Fibroblast of lung (primary cell): ENCODE results near the gene TMEM98. TPM values are rescaled to one million over a fixed set of nuclear protein-coding genes. Genes with fewer than 3 reads are reported as not detected.

Experiments
- DNase-seq, 2 donors: peaks; one replicate each; pipeline versions ENCODE4 v3.0.0 to v3.0.0-alpha.2; 2010; ENCODE audit warnings: low read depth in 2 of 2
- H2AFZ ChIP-seq: 2 replicates; pipeline ENCODE4 v1.5.1; 2012; ENCODE audit warnings: low read length, control low read depth, inconsistent platforms
- H3K27ac ChIP-seq: 2 replicates; pipeline ENCODE4 v1.5.1; 2011; ENCODE audit warnings: low read length, control low read depth; ENCODE audit not compliant: insufficient read depth
- H3K27me3 ChIP-seq: 2 replicates; pipeline ENCODE4 v1.5.1; 2011; ENCODE audit warnings: mild to moderate bottlenecking, low read length; ENCODE audit not compliant: control insufficient read depth, insufficient read depth
- H3K36me3 ChIP-seq: 2 replicates; pipeline ENCODE4 v1.5.1; 2011; ENCODE audit warnings: low read length; ENCODE audit not compliant: control insufficient read depth, insufficient read depth
- H3K4me1 ChIP-seq: 2 replicates; pipeline ENCODE4 v1.5.1; 2011; ENCODE audit warnings: low read length; ENCODE audit not compliant: control insufficient read depth, insufficient read depth; ENCODE audit errors: extremely low read depth
- H3K4me2 ChIP-seq: 2 replicates; pipeline ENCODE4 v1.5.1; 2011; ENCODE audit warnings: low read length, control low read depth; ENCODE audit not compliant: insufficient read depth; ENCODE audit errors: extremely low read depth
- H3K4me3 ChIP-seq, 4 experiments: fragments of 200-600 bp in 1 of 4; sonication (generic) in 1 of 4; replicated peaks in 1 of 4; 2 replicates each; pipeline ENCODE4 v1.5.1; 2011 to 2016; ENCODE audit warnings: low read length in 4 of 4, low read depth in 3 of 4, mild to moderate bottlenecking in 3 of 4, control low read depth in 2 of 4, inconsistent platforms in 1 of 4, mixed read lengths in 1 of 4; ENCODE audit not compliant: insufficient read depth in 1 of 4; ENCODE audit errors: control extremely low read depth in 1 of 4
- H3K79me2 ChIP-seq: 2 replicates; pipeline ENCODE4 v1.5.1; 2012; ENCODE audit warnings: mild to moderate bottlenecking, low read length, inconsistent platforms; ENCODE audit not compliant: control insufficient read depth, insufficient read depth
- H3K9ac ChIP-seq: 2 replicates; pipeline ENCODE4 v1.5.1; 2011; ENCODE audit warnings: mild to moderate bottlenecking, low read length, control low read depth; ENCODE audit not compliant: insufficient read depth
- H3K9me3 ChIP-seq: 2 replicates; pipeline ENCODE4 v1.5.1; 2012; ENCODE audit warnings: low read depth, low read length; ENCODE audit not compliant: control insufficient read depth, insufficient read depth
- H4K20me1 ChIP-seq: 2 replicates; pipeline ENCODE4 v1.5.1; 2011; ENCODE audit warnings: low read length; ENCODE audit not compliant: control insufficient read depth, insufficient read depth; ENCODE audit errors: extremely low read depth
- CTCF ChIP-seq, 2 donors: IDR thresholded peaks in 1 of 2; conservative IDR thresholded peaks in 1 of 2; 1 replicate in 1 of 2; 2 replicates in 1 of 2; pipeline ENCODE4 v1.5.1; 2011 to 2012; ENCODE audit warnings: low read length in 2 of 2, control low read depth in 1 of 2, inconsistent platforms in 1 of 2, low read depth in 1 of 2, mild to moderate bottlenecking in 1 of 2
- EZH2 ChIP-seq: IDR thresholded peaks from 2 replicates; pipeline ENCODE4 v1.5.1; 2012; ENCODE audit warnings: low read length, control low read depth, mild to moderate bottlenecking; ENCODE audit errors: missing control alignments
- polyA plus RNA-seq, 2 donors: library from polyadenylated mRNA; depleted of rRNA in 1 of 2; stranded (reverse) in 1 of 2; unstranded in 1 of 2; fragments of >200 nt; gene quantifications; 2 replicates each; pipeline ENCODE4 v1.2.1, GENCODE V29; 2011 to 2012; ENCODE audit warnings: missing spikeins in 1 of 2
- total RNA-seq: library from RNA; depleted of rRNA; stranded (reverse); fragments of >200 nt; gene quantifications from 2 replicates; pipeline ENCODE4 v1.2.1, GENCODE V29; 2014

The TMEM98 gene
- total and polyA plus RNA-seq, 2 donors (not counting 1 experiment from before 2014, with no cell fraction given) = 153 to 220 TPM

- Histone ChIP-seq H3K27me3 (no peaks in the 10 kb centered on the region), H3K36me3 (peaks cover 4% of the 10 kb centered on the region), H3K27ac (no peak overlapping the region), H3K4me1 (peaks cover 10% of the 10 kb centered on the region), H3K4me2 (no peak overlapping the region), H3K4me3 (no peak overlapping the region), H3K9ac (no peak overlapping the region), H2AFZ (no peak overlapping the region), H3K79me2 (no peaks in the 10 kb centered on the region), H3K9me3 (no peaks in the 10 kb centered on the region), H4K20me1 (no peaks in the 10 kb centered on the region)
- TF ChIP-seq CTCF (conservative IDR thresholded peaks at IDR 0.05 in 1 of 2, IDR thresholded peaks at IDR 0.05 in 1 of 2; ENCODE audit: low read depth in 1 of 2, low read length in 2 of 2) (no peak), EZH2 (no peak)
- no peak for DNase-seq
Observed at GRCh38 chr17:32940706-32941390, 12.9 kb downstream of the TMEM98 start.

GRCh38 chr17:32941419-32942032, 13.6 kb downstream of the TMEM98 start:
- no peak overlapping the region for H3K9ac ChIP-seq
- DNase-seq = no peak
- peaks cover 2% of the 10 kb centered on the region for H3K36me3 ChIP-seq
- H4K20me1 ChIP-seq = no peaks in the 10 kb centered on the region
- H3K9me3 ChIP-seq = no peaks in the 10 kb centered on the region
- peaks cover 10% of the 10 kb centered on the region for H3K4me1 ChIP-seq
- H3K4me3 ChIP-seq = no peak overlapping the region
- no peaks in the 10 kb centered on the region for H3K79me2 ChIP-seq
- no peak for TF ChIP-seq EZH2
- TF ChIP-seq CTCF (conservative IDR thresholded peaks at IDR 0.05 in 1 of 2, IDR thresholded peaks at IDR 0.05 in 1 of 2; ENCODE audit: low read depth in 1 of 2, low read length in 2 of 2) = peak; percentile 13 to 34
- H3K27me3 ChIP-seq = no peaks in the 10 kb centered on the region
- no peak overlapping the region for H3K27ac ChIP-seq
- H3K4me2 ChIP-seq = no peak overlapping the region
- no peak overlapping the region for H2AFZ ChIP-seq

- Histone ChIP-seq H3K79me2 (no peaks in the 10 kb centered on the region), H3K27me3 (no peaks in the 10 kb centered on the region), H3K4me2 (no peak overlapping the region), H2AFZ (no peak overlapping the region), H3K36me3 (no peaks in the 10 kb centered on the region), H3K27ac (peak overlapping the region; percentile 36), H3K9ac (no peak overlapping the region), H3K9me3 (no peaks in the 10 kb centered on the region), H3K4me3 (no peak overlapping the region), H3K4me1 (peaks cover 10% of the 10 kb centered on the region), H4K20me1 (no peaks in the 10 kb centered on the region)
- TF ChIP-seq CTCF (conservative IDR thresholded peaks at IDR 0.05 in 1 of 2, IDR thresholded peaks at IDR 0.05 in 1 of 2; ENCODE audit: low read depth in 1 of 2, low read length in 2 of 2) (no peak), EZH2 (no peak)
- peak in 1 of 2 donors; percentile 43 for DNase-seq
Observed at GRCh38 chr17:32943206-32943605, 15.3 kb downstream of the TMEM98 start.
